Osteoblast (primary cell): ENCODE data around the gene RIN3. TPM values are rescaled to one million over a fixed set of nuclear protein-coding genes. Genes with fewer than 3 reads are reported as not detected.

Experiments
- DNase-seq: peaks from one replicate; pipeline ENCODE4 v3.0.0; 2011; ENCODE audit warnings: low spot score, mixed read lengths; ENCODE audit not compliant: insufficient read length; ENCODE audit errors: missing footprints
- H2AFZ ChIP-seq: 2 replicates; pipeline ENCODE4 v1.6.0; 2011; ENCODE audit warnings: mild to moderate bottlenecking, low read length
- H3K27ac ChIP-seq: 2 replicates; pipeline ENCODE4 v1.5.1; 2011; ENCODE audit warnings: mild to moderate bottlenecking, low read depth, low read length, moderate library complexity
- H3K27me3 ChIP-seq: 2 replicates; pipeline ENCODE4 v1.6.0; 2012; ENCODE audit warnings: mild to moderate bottlenecking, control low read depth, inconsistent platforms, low read length, moderate library complexity; ENCODE audit not compliant: insufficient read depth
- H3K36me3 ChIP-seq: 2 replicates; pipeline ENCODE4 v1.5.1; 2011; ENCODE audit warnings: mild to moderate bottlenecking, low read length, control low read depth, moderate library complexity; ENCODE audit not compliant: insufficient read depth
- H3K4me1 ChIP-seq: 2 replicates; pipeline ENCODE4 v1.5.1; 2011; ENCODE audit warnings: mild to moderate bottlenecking, low read length, control low read depth, moderate library complexity; ENCODE audit not compliant: insufficient read depth
- H3K4me2 ChIP-seq: 2 replicates; pipeline ENCODE4 v1.6.0; 2011; ENCODE audit warnings: mild to moderate bottlenecking, low read length; ENCODE audit not compliant: insufficient read depth
- H3K4me3 ChIP-seq: fragments of 200-600 bp; sonication (generic); 3 replicates; pipeline ENCODE4 v1.5.1; 2012; ENCODE audit warnings: mild to moderate bottlenecking, low read length, inconsistent platforms; ENCODE audit not compliant: insufficient read depth
- H3K79me2 ChIP-seq: 2 replicates; pipeline ENCODE4 v1.6.0; 2012; ENCODE audit warnings: mild to moderate bottlenecking, low read length, control low read depth, inconsistent platforms; ENCODE audit not compliant: insufficient read depth
- H3K9me3 ChIP-seq: 2 replicates; pipeline ENCODE4 v1.5.1; 2011; ENCODE audit warnings: low read depth, low read length, control low read depth
- H4K20me1 ChIP-seq: 2 replicates; pipeline ENCODE4 v1.6.0; 2012; ENCODE audit warnings: mild to moderate bottlenecking, low read length, control low read depth; ENCODE audit not compliant: insufficient read depth
- total RNA-seq: library from RNA; depleted of rRNA; stranded (reverse); fragments of >200 nt; gene quantifications from 2 replicates; pipeline ENCODE4 v1.2.3, GENCODE V29; 2012
- TF ChIP-seq, protein P1 (sequence below): IDR thresholded peaks from 2 replicates; pipeline ENCODE4 v1.5.1; 2011; ENCODE audit warnings: mild to moderate bottlenecking, low read depth, low read length, moderate library complexity; ENCODE audit errors: extremely low read depth

Gene RIN3
- total RNA-seq, 1 donor = 7.6 TPM

- no peak overlapping the region for H3K4me2 ChIP-seq
- TF ChIP-seq, protein P1, sequence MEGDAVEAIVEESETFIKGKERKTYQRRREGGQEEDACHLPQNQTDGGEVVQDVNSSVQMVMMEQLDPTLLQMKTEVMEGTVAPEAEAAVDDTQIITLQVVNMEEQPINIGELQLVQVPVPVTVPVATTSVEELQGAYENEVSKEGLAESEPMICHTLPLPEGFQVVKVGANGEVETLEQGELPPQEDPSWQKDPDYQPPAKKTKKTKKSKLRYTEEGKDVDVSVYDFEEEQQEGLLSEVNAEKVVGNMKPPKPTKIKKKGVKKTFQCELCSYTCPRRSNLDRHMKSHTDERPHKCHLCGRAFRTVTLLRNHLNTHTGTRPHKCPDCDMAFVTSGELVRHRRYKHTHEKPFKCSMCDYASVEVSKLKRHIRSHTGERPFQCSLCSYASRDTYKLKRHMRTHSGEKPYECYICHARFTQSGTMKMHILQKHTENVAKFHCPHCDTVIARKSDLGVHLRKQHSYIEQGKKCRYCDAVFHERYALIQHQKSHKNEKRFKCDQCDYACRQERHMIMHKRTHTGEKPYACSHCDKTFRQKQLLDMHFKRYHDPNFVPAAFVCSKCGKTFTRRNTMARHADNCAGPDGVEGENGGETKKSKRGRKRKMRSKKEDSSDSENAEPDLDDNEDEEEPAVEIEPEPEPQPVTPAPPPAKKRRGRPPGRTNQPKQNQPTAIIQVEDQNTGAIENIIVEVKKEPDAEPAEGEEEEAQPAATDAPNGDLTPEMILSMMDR = no peak
- peaks cover 6% of the 10 kb centered on the region for H4K20me1 ChIP-seq
- H3K27me3 ChIP-seq = no peaks in the 10 kb centered on the region
- no peak overlapping the region for H3K27ac ChIP-seq
- DNase-seq = no peak
- H3K79me2 ChIP-seq = no peaks in the 10 kb centered on the region
- no peak overlapping the region for H3K4me3 ChIP-seq
- no peaks in the 10 kb centered on the region for H3K9me3 ChIP-seq
- peaks cover 16% of the 10 kb centered on the region for H3K36me3 ChIP-seq
- H3K4me1 ChIP-seq = peaks cover 15% of the 10 kb centered on the region
- H2AFZ ChIP-seq = no peak overlapping the region
These were observed 62.2 kb downstream of the RIN3 start for GRCh38 chr14:92575748-92576303.

- Histone ChIP-seq H3K9me3 (no peaks in the 10 kb centered on the region), H3K4me2 (no peak overlapping the region), H2AFZ (no peak overlapping the region), H3K4me3 (no peak overlapping the region), H3K27me3 (no peaks in the 10 kb centered on the region), H3K36me3 (peaks cover 16% of the 10 kb centered on the region), H3K79me2 (no peaks in the 10 kb centered on the region), H3K4me1 (peaks cover 15% of the 10 kb centered on the region), H3K27ac (no peak overlapping the region), H4K20me1 (peaks cover 6% of the 10 kb centered on the region)
- no peak for DNase-seq
- TF ChIP-seq, protein P1 = no peak
These were observed 63.8 kb downstream of the RIN3 start for GRCh38 chr14:92577321-92577742.

GRCh38 chr14:92578511-92578910, 64.9 kb downstream of the RIN3 start:
- Histone ChIP-seq H3K27ac (peak overlapping the region; percentile 15), H2AFZ (no peak overlapping the region)
- DNase-seq = no peak

GRCh38 chr14:92579244-92579936, 65.8 kb downstream of the RIN3 start:
- no peak overlapping the region for H2AFZ ChIP-seq
- peaks cover 15% of the 10 kb centered on the region for H3K4me1 ChIP-seq
- H3K27me3 ChIP-seq = no peaks in the 10 kb centered on the region
- no peaks in the 10 kb centered on the region for H4K20me1 ChIP-seq
- TF ChIP-seq, protein P1 = no peak
- H3K4me2 ChIP-seq = no peak overlapping the region
- H3K9me3 ChIP-seq = no peaks in the 10 kb centered on the region
- peak overlapping the region; percentile 61 for H3K27ac ChIP-seq
- H3K4me3 ChIP-seq = no peak overlapping the region
- no peak for DNase-seq
- peaks cover 25% of the 10 kb centered on the region for H3K36me3 ChIP-seq
- no peaks in the 10 kb centered on the region for H3K79me2 ChIP-seq

More at GRCh38 chr14:92578511-92578910, 64.9 kb downstream of the RIN3 start:
- TF ChIP-seq, protein P1 = no peak
- no peak overlapping the region for H3K4me2 ChIP-seq
- no peaks in the 10 kb centered on the region for H3K9me3 ChIP-seq
- H3K36me3 ChIP-seq = peaks cover 25% of the 10 kb centered on the region
- H4K20me1 ChIP-seq = peaks cover 3% of the 10 kb centered on the region
- no peaks in the 10 kb centered on the region for H3K79me2 ChIP-seq
- H3K27me3 ChIP-seq = no peaks in the 10 kb centered on the region
- H3K4me1 ChIP-seq = peaks cover 15% of the 10 kb centered on the region
- no peak overlapping the region for H3K4me3 ChIP-seq
